Naive thymus-derived CD8-positive, alpha-beta T cell (primary cell): ENCODE data around the gene GPR158. TPM values are rescaled to one million over a fixed set of nuclear protein-coding genes. Genes with fewer than 3 reads are reported as not detected.

Experiments used
- ATAC-seq, 2 donors: fragments of 150-1000 bp; cut with Tn5 transposase in 1 of 2; sonication (Bioruptor Pico), chemical (Tn5 transposase) in 1 of 2; 1 replicate in 1 of 2; 2 replicates in 1 of 2; pipeline ENCODE4 v1.10.0; 2021; ENCODE audit warnings: mild to moderate bottlenecking in 2 of 2, moderate library complexity in 2 of 2
- POLR2A ChIA-PET: fragments of 350-600 bp; sonication (Branson Sonifier 250); formaldehyde crosslinking; loops from one replicate; lab custom pipeline; 2021; ENCODE audit warnings: antibody characterized with exemption; lab: Charles Lee
- DNase-seq, 10 donors: peaks; one replicate each; pipeline versions ENCODE4 v3.0.0 to v3.0.0-alpha.2; 2020 to 2022
- H3K27ac Mint-ChIP-seq, 10 donors: one replicate each; pipeline ENCODE4 v1.8.0; 2020 to 2022; ENCODE audit warnings: mild to moderate bottlenecking in 10 of 10, mixed read lengths in 10 of 10, moderate library complexity in 4 of 10, inconsistent platforms in 1 of 10
- H3K27me3 Mint-ChIP-seq, 5 donors: one replicate each; pipeline ENCODE4 v1.8.0; 2021 to 2022; ENCODE audit warnings: mixed read lengths in 5 of 5
- H3K36me3 Mint-ChIP-seq, 3 donors: one replicate each; pipeline ENCODE4 v1.8.0; 2020 to 2022; ENCODE audit warnings: mixed read lengths in 3 of 3, mild to moderate bottlenecking in 2 of 3, inconsistent platforms in 1 of 3
- H3K4me1 Mint-ChIP-seq, 4 donors: one replicate each; pipeline ENCODE4 v1.8.0; 2021 to 2022; ENCODE audit warnings: mixed read lengths in 4 of 4
- H3K4me3 Mint-ChIP-seq, 10 donors: one replicate each; pipeline ENCODE4 v1.8.0; 2020 to 2022; ENCODE audit warnings: mild to moderate bottlenecking in 10 of 10, mixed read lengths in 10 of 10, moderate library complexity in 6 of 10, inconsistent platforms in 1 of 10
- H3K9me3 Mint-ChIP-seq, 9 donors: one replicate each; pipeline ENCODE4 v1.8.0; 2020 to 2022; ENCODE audit warnings: mixed read lengths in 9 of 9, mild to moderate bottlenecking in 3 of 9, inconsistent platforms in 1 of 9, moderate library complexity in 1 of 9
- polyA plus RNA-seq, 3 donors: library from polyadenylated mRNA; unstranded; fragments of 300-500 nt; fragmentation: Illumina TruSeq; gene quantifications; one replicate each; pipeline ENCODE4 v1.2.3, GENCODE V29; 2021
- total RNA-seq, 8 experiments: library from RNA in 2 of 8; stranded (reverse) in 2 of 8; gene quantifications; one replicate each; pipeline ENCODE4 v1.2.3 and lab custom pipeline; 2021 to 2026

The GPR158 gene
- total and polyA plus RNA-seq, 5 experiments from 2014 or later, result not detected

DNA sequence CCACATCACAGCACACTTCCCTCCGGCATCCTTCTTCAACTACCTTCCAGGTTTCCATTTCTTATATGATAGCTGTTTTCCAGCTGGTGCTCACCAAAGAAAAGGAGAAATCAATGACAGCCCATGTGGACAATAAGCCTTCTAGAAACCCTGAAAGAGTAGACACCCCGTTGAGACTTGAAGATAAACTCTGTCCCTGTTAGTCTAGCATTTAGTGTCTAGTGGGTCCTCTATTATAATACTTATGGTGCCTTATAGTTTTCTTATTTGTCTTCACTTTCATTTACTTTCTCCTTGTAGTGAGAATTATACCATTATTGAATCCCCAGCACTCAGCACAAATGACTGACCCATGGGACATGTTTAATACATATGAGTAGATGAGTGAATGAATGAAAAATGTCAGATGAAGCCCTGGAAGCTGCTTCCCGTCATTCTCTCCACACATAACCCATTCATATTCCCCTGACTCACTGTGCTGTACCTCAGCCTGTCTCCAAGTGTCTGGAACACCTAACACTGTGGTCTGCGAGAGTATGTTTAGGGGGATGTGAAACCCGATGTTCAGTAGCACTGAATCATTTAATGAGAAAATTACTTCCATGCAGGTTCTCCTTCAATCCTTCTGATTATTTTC is 377.6 kb downstream of the GPR158 start:
- ATAC-seq, result no peak

GRCh38 chr10:25555865-25556264 is 381.1 kb downstream of the GPR158 start:
- Mint-ChIP-seq H3K4me3 (no peak overlapping the region), H3K27ac (no peak overlapping the region), H3K27me3 (no peaks in the 10 kb centered on the region), H3K4me1 (no peaks in the 10 kb centered on the region), H3K36me3 (no peaks in the 10 kb centered on the region), H3K9me3 (peaks cover 0 to 3% (median 0%) of the 10 kb centered on the region in 9 donors)
- no peak for ATAC-seq
- POLR2A ChIA-PET, result no interaction called here
- no peak for DNase-seq

More for the DNA sequence above, 377.6 kb downstream of the GPR158 start:
- Mint-ChIP-seq H3K4me1 (no peaks in the 10 kb centered on the region), H3K9me3 (peaks cover 0 to 4% (median 0%) of the 10 kb centered on the region in 9 donors), H3K27me3 (peaks cover 0 to 4% (median 2%) of the 10 kb centered on the region in 5 donors), H3K36me3 (no peaks in the 10 kb centered on the region), H3K27ac (no peak overlapping the region), H3K4me3 (no peak overlapping the region)
- POLR2A ChIA-PET, result no interaction called here
- DNase-seq, result no peak

- Mint-ChIP-seq H3K27me3 (no peaks in the 10 kb centered on the region), H3K27ac (no peak overlapping the region), H3K4me1 (no peaks in the 10 kb centered on the region), H3K4me3 (no peak overlapping the region), H3K36me3 (no peaks in the 10 kb centered on the region), H3K9me3 (no peaks in the 10 kb centered on the region)
- POLR2A ChIA-PET, result no interaction called here
- DNase-seq, result no peak
- no peak for ATAC-seq
These were observed 381.7 kb downstream of the GPR158 start for GRCh38 chr10:25556457-25556856.

DNA sequence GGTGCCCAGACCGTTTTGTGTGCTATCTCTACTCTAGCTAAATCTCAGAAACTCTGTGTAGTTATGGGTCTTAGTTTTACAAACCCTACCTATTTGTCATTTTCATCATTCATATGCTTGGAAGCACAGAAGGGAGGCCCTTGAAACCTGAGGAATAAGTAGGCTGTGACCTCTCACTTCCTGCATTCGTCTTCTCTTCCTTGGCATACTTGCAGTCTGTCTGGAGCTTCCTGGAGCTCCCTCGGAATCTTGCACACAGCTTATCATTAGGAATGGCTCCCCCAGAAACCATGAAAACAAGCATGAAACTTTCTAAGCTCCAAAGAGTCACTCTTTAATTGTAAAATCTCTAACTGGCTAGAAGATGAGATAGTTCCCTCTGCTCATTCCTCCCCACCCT is 382.3 kb downstream of the GPR158 start:
- H3K36me3 Mint-ChIP-seq, result no peaks in the 10 kb centered on the region
- no peak for DNase-seq
- H3K9me3 Mint-ChIP-seq, result no peaks in the 10 kb centered on the region
- ATAC-seq, result no peak
- H3K27me3 Mint-ChIP-seq, result no peaks in the 10 kb centered on the region
- H3K4me1 Mint-ChIP-seq, result no peaks in the 10 kb centered on the region
- H3K4me3 Mint-ChIP-seq, result no peak overlapping the region
- POLR2A ChIA-PET, result no interaction called here
- H3K27ac Mint-ChIP-seq, result no peak overlapping the region

DNA sequence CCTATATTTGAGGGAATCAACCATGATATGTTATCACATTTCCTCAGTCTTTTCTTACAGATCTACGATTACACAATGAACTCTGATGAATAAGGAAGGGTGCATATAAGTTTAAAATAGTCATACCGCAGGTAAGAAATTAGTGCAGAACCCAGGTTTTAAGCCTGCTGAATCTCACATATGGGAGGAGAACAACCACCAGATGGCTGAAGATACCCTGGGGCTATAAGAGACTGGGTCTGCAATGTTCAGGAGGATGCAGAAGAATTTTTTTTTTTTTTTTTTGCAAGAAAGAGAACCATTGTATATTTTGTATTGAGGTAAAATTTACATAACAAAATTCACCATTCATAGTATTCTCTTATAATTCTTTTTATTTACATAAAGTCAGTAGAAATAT is 387.0 kb downstream of the GPR158 start:
- H3K4me1 Mint-ChIP-seq, result no peaks in the 10 kb centered on the region
- H3K27me3 Mint-ChIP-seq, result peaks cover 0 to 13% (median 0%) of the 10 kb centered on the region in 5 donors
- no peak overlapping the region for H3K4me3 Mint-ChIP-seq
- POLR2A ChIA-PET, result no interaction called here
- peaks cover 0 to 4% (median 0%) of the 10 kb centered on the region in 9 donors for H3K9me3 Mint-ChIP-seq
- H3K27ac Mint-ChIP-seq, result peak overlapping the region in 1 of 10 donors; percentile 12
- ATAC-seq (no peak), DNase-seq (no peak)
- H3K36me3 Mint-ChIP-seq, result no peaks in the 10 kb centered on the region

- H3K36me3 Mint-ChIP-seq, result no peaks in the 10 kb centered on the region
- ATAC-seq, result no peak
- POLR2A ChIA-PET, result no interaction called here
These were observed 387.7 kb downstream of the GPR158 start for GRCh38 chr10:25562547-25562946.

GRCh38 chr10:25564351-25564750 is 389.6 kb downstream of the GPR158 start:
- no peaks in the 10 kb centered on the region for H3K4me1 Mint-ChIP-seq
- H3K4me3 Mint-ChIP-seq, result no peak overlapping the region
- no peak for DNase-seq
- POLR2A ChIA-PET, result no interaction called here
- peaks cover 0 to 16% (median 0%) of the 10 kb centered on the region in 9 donors for H3K9me3 Mint-ChIP-seq
- H3K36me3 Mint-ChIP-seq, result no peaks in the 10 kb centered on the region
- no peak for ATAC-seq
- no peak overlapping the region for H3K27ac Mint-ChIP-seq
- peaks cover 0 to 13% (median 1%) of the 10 kb centered on the region in 5 donors for H3K27me3 Mint-ChIP-seq

More at GRCh38 chr10:25562547-25562946, 387.7 kb downstream of the GPR158 start:
- DNase-seq, result no peak
- Mint-ChIP-seq H3K4me3 (no peak overlapping the region), H3K27ac (no peak overlapping the region), H3K27me3 (peaks cover 0 to 13% (median 0%) of the 10 kb centered on the region in 5 donors), H3K4me1 (no peaks in the 10 kb centered on the region), H3K9me3 (peaks cover 0 to 6% (median 0%) of the 10 kb centered on the region in 9 donors)

GRCh38 chr10:25565570-25565969 is 390.8 kb downstream of the GPR158 start:
- peaks cover 0 to 16% (median 0%) of the 10 kb centered on the region in 9 donors for H3K9me3 Mint-ChIP-seq
- H3K4me1 Mint-ChIP-seq, result no peaks in the 10 kb centered on the region
- no peak for ATAC-seq
- no peaks in the 10 kb centered on the region for H3K36me3 Mint-ChIP-seq
- H3K4me3 Mint-ChIP-seq, result no peak overlapping the region
- no peak overlapping the region for H3K27ac Mint-ChIP-seq
- H3K27me3 Mint-ChIP-seq, result peaks cover 0 to 13% (median 1%) of the 10 kb centered on the region in 5 donors
- POLR2A ChIA-PET, result no interaction called here
- DNase-seq, result no peak

DNA sequence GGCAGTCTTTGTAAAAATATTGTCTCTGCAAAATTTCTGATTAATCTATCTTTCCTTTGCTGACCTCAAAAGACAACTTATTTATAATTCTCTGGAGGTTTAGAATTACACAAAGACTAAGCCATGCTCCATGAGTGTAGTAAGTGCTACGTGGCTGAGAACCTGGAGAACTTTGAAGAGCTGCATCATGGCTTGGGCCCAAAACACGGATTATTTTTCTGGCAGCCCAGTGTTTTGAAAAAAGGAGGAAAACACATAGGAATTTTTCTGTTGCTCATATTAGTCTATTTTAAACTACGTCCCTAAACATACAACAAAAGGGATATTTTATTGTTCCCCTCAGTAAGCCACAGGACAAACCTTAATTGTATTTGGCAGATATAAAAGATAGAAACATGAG is 398.5 kb downstream of the GPR158 start:
- POLR2A ChIA-PET, result no interaction called here

DNA sequence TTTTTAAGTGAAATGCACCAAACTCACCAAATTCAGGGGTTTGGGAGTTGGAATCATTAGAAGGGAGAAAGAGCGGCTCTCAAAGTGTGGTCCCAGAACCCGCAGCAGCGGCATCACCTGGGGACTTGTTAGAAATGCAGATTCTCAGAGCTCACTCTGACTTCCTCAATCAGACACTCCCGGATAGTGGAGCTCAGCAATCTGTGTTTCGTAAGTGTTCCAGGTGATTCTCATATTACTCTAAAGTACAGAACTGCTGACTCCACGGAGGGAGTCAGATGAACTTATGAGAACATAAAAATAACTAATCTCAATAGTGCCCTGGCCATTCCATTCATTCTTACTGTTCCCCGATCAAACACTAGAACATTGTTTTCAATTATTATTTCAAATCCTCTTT is 400.5 kb downstream of the GPR158 start:
- ATAC-seq, result no peak
- POLR2A ChIA-PET, result no interaction called here
- Mint-ChIP-seq H3K36me3 (no peaks in the 10 kb centered on the region), H3K4me1 (no peaks in the 10 kb centered on the region), H3K27me3 (no peaks in the 10 kb centered on the region), H3K4me3 (no peak overlapping the region), H3K27ac (no peak overlapping the region), H3K9me3 (peaks cover 0 to 7% (median 0%) of the 10 kb centered on the region in 9 donors)
- DNase-seq, result no peak

More for the DNA sequence above, 398.5 kb downstream of the GPR158 start:
- H3K9me3 Mint-ChIP-seq, result peaks cover 0 to 8% (median 0%) of the 10 kb centered on the region in 9 donors
- no peak for ATAC-seq
- no peaks in the 10 kb centered on the region for H3K4me1 Mint-ChIP-seq
- no peak overlapping the region for H3K27ac Mint-ChIP-seq
- no peak for DNase-seq
- H3K27me3 Mint-ChIP-seq, result no peaks in the 10 kb centered on the region
- H3K4me3 Mint-ChIP-seq, result no peak overlapping the region
- no peaks in the 10 kb centered on the region for H3K36me3 Mint-ChIP-seq

GRCh38 chr10:25578061-25578460 is 403.3 kb downstream of the GPR158 start:
- POLR2A ChIA-PET, result no interaction called here
- no peak for ATAC-seq

GRCh38 chr10:25582961-25583360 is 408.2 kb downstream of the GPR158 start:
- Mint-ChIP-seq H3K36me3 (peaks cover 0 to 10% (median 0%) of the 10 kb centered on the region in 3 donors), H3K4me1 (no peaks in the 10 kb centered on the region), H3K27ac (no peak overlapping the region), H3K27me3 (no peaks in the 10 kb centered on the region), H3K9me3 (peaks cover 3 to 30% (median 9%) of the 10 kb centered on the region in 9 donors), H3K4me3 (no peak overlapping the region)
- POLR2A ChIA-PET, result no interaction called here
- no peak for DNase-seq
- ATAC-seq, result no peak

More at GRCh38 chr10:25578061-25578460, 403.3 kb downstream of the GPR158 start:
- H3K4me1 Mint-ChIP-seq, result no peaks in the 10 kb centered on the region
- no peaks in the 10 kb centered on the region for H3K36me3 Mint-ChIP-seq
- H3K4me3 Mint-ChIP-seq, result no peak overlapping the region
- peaks cover 0 to 16% (median 3%) of the 10 kb centered on the region in 9 donors for H3K9me3 Mint-ChIP-seq
- DNase-seq, result no peak
- no peaks in the 10 kb centered on the region for H3K27me3 Mint-ChIP-seq
- H3K27ac Mint-ChIP-seq, result no peak overlapping the region

DNA sequence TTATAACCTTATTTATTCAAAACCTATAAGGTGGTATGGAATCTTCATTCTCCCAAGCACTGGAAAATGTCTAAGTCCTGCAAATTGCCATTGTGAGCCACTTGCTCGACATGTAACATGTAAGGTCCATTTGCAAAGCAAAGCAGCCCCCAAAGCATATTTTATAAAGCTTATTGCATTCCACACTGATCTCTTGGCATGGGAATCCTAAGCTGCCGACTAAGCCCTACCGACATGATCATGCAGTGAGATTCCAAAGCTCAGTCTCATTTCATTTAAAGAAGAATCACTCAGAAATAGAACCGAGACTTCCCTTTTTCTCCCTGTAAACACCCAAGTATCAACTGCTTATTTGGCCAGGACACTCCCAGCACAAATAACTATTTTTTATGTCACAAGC is 425.9 kb downstream of the GPR158 start:
- Mint-ChIP-seq H3K9me3 (peaks cover 0 to 22% (median 2%) of the 10 kb centered on the region in 9 donors), H3K27me3 (peaks cover 0 to 4% (median 0%) of the 10 kb centered on the region in 5 donors), H3K36me3 (no peaks in the 10 kb centered on the region), H3K27ac (no peak overlapping the region), H3K4me1 (no peaks in the 10 kb centered on the region), H3K4me3 (no peak overlapping the region)
- POLR2A ChIA-PET, result no interaction called here
- no peak for DNase-seq
- no peak for ATAC-seq

DNA sequence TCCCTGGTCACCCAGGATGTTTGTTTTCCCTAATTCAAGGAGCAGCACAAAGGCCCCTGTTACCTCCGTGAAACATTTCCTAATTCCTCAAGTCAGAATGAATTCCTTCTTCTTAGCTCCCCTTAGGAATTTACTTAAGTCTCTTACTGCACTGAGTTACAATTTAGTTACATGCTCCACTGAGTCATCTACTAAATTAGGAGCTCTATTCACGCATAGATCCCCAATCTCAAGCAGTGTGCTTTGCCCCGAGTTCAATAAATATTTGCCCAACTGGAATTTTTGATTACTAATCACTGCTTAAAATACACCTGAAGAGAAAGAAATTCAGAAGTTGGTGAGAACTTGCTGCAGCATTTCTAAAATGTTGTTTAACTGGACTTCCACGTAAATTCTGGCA is 429.8 kb downstream of the GPR158 start:
- ATAC-seq (no peak), DNase-seq (no peak)
- Mint-ChIP-seq H3K27ac (no peak overlapping the region), H3K27me3 (peaks cover 0 to 1% (median 0%) of the 10 kb centered on the region in 5 donors), H3K4me1 (no peaks in the 10 kb centered on the region), H3K9me3 (peaks cover 0 to 5% (median 0%) of the 10 kb centered on the region in 9 donors), H3K36me3 (no peaks in the 10 kb centered on the region), H3K4me3 (no peak overlapping the region)
- POLR2A ChIA-PET, result no interaction called here
